ENCODE data around the gene GPR150. TPM values are rescaled to one million over a fixed set of nuclear protein-coding genes. Genes with fewer than 3 reads are reported as not detected.
A peak's percentile ranks its signal among the peaks of the same experiment; 100 is the strongest.

Gene GPR150
- total and polyA plus RNA-seq, 9 of the 15 experiments (the other 6 are each of a cell fraction or from before 2014, with no cell fraction given): not detected

DNA sequence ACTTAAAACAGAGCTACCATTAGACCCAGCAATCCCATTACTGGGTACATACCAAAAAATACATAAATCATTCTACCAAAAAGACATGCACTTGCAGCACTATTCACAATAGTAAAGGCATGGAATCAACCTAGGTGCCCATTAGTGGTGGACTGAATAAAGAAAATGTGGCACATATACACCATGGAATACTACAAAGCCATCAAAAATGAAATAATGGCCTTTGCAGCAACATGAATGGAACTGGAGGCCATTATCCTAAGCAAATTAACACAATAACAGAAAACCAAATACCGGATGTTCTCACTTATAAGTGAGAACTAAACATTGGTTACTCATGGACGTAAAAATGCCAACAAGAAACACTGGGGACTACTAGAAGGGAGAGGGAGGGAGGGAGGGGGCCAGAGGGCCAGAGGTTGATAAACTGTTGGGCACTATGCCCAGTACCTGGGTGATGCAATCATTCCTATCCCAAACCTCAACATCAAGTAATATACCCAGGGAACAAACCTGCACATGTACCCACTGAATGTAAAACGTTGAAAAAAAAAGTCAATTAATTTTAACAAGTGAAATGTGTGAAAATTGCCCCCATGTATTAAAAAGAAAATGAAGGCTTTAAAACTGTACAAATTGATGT lies 24.5 kb upstream of the GPR150 start:
- FAIRE-seq: peak; percentile 40

More for the DNA sequence above, 24.5 kb upstream of the GPR150 start:
- Histone ChIP-seq H3K9ac (ENCODE audit: insufficient read depth in 1 of 2, low read depth in 2 of 2, low read length in 2 of 2) (no peak overlapping the region), H3K4me2 (ENCODE audit: insufficient read depth, low read length) (no peak overlapping the region), H3K9me1 (ENCODE audit: control insufficient read depth, insufficient read depth, low read length) (no peaks in the 10 kb centered on the region), H3K9me3 (replicated peaks; ENCODE audit: control insufficient read depth, insufficient read depth, low read depth, low read length) (no peaks in the 10 kb centered on the region), H3K27me3 (ENCODE audit: control insufficient read depth in 2 of 2, insufficient read depth in 2 of 2, low read length in 2 of 2) (no peaks in the 10 kb centered on the region), H3K4me3 (no peak overlapping the region), H3K4me1 (replicated peaks in 1 of 2; ENCODE audit: control insufficient read depth in 2 of 2, insufficient read depth in 2 of 2, low read length in 2 of 2) (peaks cover 0 to 7% of the 10 kb centered on the region in 2 experiments; a peak in 3 of 5 replicates), H3K27ac (ENCODE audit: extremely low read depth, low read depth, low read length) (no peak overlapping the region), H3K79me2 (ENCODE audit: control insufficient read depth, insufficient read depth, low read length) (no peaks in the 10 kb centered on the region), H2AFZ (ENCODE audit: low read depth, low read length) (no peak overlapping the region), H3K36me3 (ENCODE audit: control insufficient read depth, insufficient read depth, low read length) (0 out of 3 replicates have a peak, but pooled peaks cover 2% of the 10 kb centered on the region), H4K20me1 (replicated peaks; ENCODE audit: control insufficient read depth, insufficient read depth, low read length) (no peaks in the 10 kb centered on the region)
- ATAC-seq (no peak), DNase-seq (ENCODE audit: extremely low read depth in 1 of 4, low spot score in 3 of 4) (no peak)
- no TSS peak for BruUV-seq (replicated peaks)
- TF ChIP-seq KAT8 (IDR thresholded peaks at IDR 0.05; ENCODE audit: low read depth) (no peak), E2F8 (IDR thresholded peaks at IDR 0.05; ENCODE audit: low read depth, partially characterized antibody) (no peak), CEBPG (CRISPR knock-in tag; IDR thresholded peaks at IDR 0.05) (no peak), CEBPG (tag; conservative IDR thresholded peaks at IDR 0.05 in 1 of 2, IDR thresholded peaks at IDR 0.05 in 1 of 2) (peak; percentile 50 to 58), ZNF146 (CRISPR knock-in tag; IDR thresholded peaks at IDR 0.05; ENCODE audit: unreplicated experiment) (peak; percentile 90), VEZF1 (CRISPR knock-in tag; IDR thresholded peaks at IDR 0.05) (peak; percentile 27; the same call in 1 of the 2 replicates), ZNF699 (CRISPR knock-in tag; IDR thresholded peaks at IDR 0.05; ENCODE audit: insufficient replicate concordance) (no peak), HNRNPK (IDR thresholded peaks at IDR 0.05; ENCODE audit: low read depth, low read length, poor library complexity, severe bottlenecking) (no peak), FOSL1 (tag; conservative IDR thresholded peaks at IDR 0.05) (no peak), SREBF1 (IDR thresholded peaks at IDR 0.05; ENCODE audit: borderline replicate concordance, low read depth, low read length) (no peak)
- TF ChIP-seq, protein P1, sequence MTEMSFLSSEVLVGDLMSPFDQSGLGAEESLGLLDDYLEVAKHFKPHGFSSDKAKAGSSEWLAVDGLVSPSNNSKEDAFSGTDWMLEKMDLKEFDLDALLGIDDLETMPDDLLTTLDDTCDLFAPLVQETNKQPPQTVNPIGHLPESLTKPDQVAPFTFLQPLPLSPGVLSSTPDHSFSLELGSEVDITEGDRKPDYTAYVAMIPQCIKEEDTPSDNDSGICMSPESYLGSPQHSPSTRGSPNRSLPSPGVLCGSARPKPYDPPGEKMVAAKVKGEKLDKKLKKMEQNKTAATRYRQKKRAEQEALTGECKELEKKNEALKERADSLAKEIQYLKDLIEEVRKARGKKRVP (CRISPR knock-in tag; IDR thresholded peaks at IDR 0.05): no peak
- TF ChIP-seq, protein P2, sequence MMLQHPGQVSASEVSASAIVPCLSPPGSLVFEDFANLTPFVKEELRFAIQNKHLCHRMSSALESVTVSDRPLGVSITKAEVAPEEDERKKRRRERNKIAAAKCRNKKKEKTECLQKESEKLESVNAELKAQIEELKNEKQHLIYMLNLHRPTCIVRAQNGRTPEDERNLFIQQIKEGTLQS (IDR thresholded peaks at IDR 0.05): peak; percentile 43
- TF ChIP-seq, protein P2 (CRISPR knock-in tag; conservative IDR thresholded peaks at IDR 0.05): no peak
- CTCF ChIA-PET (ENCODE audit: low intra/inter-chr PET ratio): no interaction called here
- intact Hi-C loops (cut with micrococcal nuclease): no loop called here
- POLR2A ChIA-PET: no interaction called here
- 65% methylated on average over 3 of the region's 3 CpGs for WGBS (ENCODE audit: insufficient coverage, low coverage, missing lambda C conversion rate)
- in situ Hi-C loops (cut with MboI): no loop called here
